Esophagus muscularis mucosa (tissue), 4 donors: Measurements from ENCODE around the gene ENPP4. TPM values are rescaled to one million over a fixed set of nuclear protein-coding genes. Genes with fewer than 3 reads are reported as not detected.
"Not testable (repeated sequence)": the region's sequence is repeated elsewhere in the genome, so short reads cannot be mapped to it uniquely, and the experiment has no call there.

Experiments used
- DNase-seq: peaks from one replicate; pipeline ENCODE4 v3.0.0-alpha.2; 2017; ENCODE audit errors: extremely low spot score
- H3K27ac ChIP-seq, 4 donors: fragments of 200-600 bp; sonication (generic); replicated peaks in 1 of 4; 1 replicate in 3 of 4; 2 replicates in 1 of 4; pipeline ENCODE4 v1.5.1; 2016 to 2019; ENCODE audit warnings: mild to moderate bottlenecking in 1 of 4
- H3K27me3 ChIP-seq, 4 donors: fragments of 200-600 bp; sonication (generic); one replicate each; pipeline versions ENCODE4 v1.5.1 to v1.6.0; 2016 to 2019
- H3K36me3 ChIP-seq, 4 donors: fragments of 200-600 bp; sonication (generic); one replicate each; pipeline ENCODE4 v1.5.1; 2016 to 2019
- H3K4me1 ChIP-seq, 4 donors: fragments of 200-600 bp; sonication (generic); one replicate each; pipeline ENCODE4 v1.5.1; 2016 to 2019
- H3K4me3 ChIP-seq, 4 donors: fragments of 200-600 bp; sonication (generic); 1 replicate in 2 of 4; 2 replicates in 2 of 4; pipeline ENCODE4 v1.5.1; 2016 to 2019; ENCODE audit warnings: mild to moderate bottlenecking in 4 of 4, moderate library complexity in 1 of 4
- H3K9me3 ChIP-seq, 4 donors: fragments of 200-600 bp; sonication (generic); 1 replicate in 3 of 4; 2 replicates in 1 of 4; pipeline ENCODE4 v1.5.1; 2016 to 2019
- EP300 ChIP-seq: sonication (generic); formaldehyde crosslinking; IDR thresholded peaks from one replicate; pipeline ENCODE4 v1.6.1; 2017; ENCODE audit warnings: antibody characterized with exemption
- POLR2A ChIP-seq: fragments of 450-650 bp; IDR thresholded peaks from one replicate; pipeline ENCODE4 v1.6.1; 2017; ENCODE audit warnings: antibody characterized with exemption, moderate library complexity, mild to moderate bottlenecking, low read depth
- POLR2AphosphoS5 ChIP-seq, 2 donors: sonication (generic); formaldehyde crosslinking; IDR thresholded peaks; one replicate each; pipeline ENCODE4 v1.6.1; 2017; ENCODE audit warnings: antibody characterized with exemption in 2 of 2
- WGBS: methylation state at CpG from one replicate; pipeline ENCODE4 v1.1.5; 2018; 5-methylcytosine and 5-hydroxymethylcytosine counted together
- intact Hi-C: fragments of 100-400 bp; cut with DNase I; formaldehyde crosslinking; loops from one replicate; pipeline ENCODE4 v1.15.1; 2023
- total RNA-seq, 4 donors: library from RNA; depleted of rRNA; stranded (reverse); fragments of >200 nt; gene quantifications; one replicate each; pipeline versions ENCODE4 v1.1.0 to v1.2.1, GENCODE V29; 2016
- TF ChIP-seq, protein P1 (sequence below), 3 experiments: fragments of 200-600 bp in 2 of 3; fragments of 450-650 bp in 1 of 3; sonication (generic) in 2 of 3; IDR thresholded peaks; one replicate each; pipeline ENCODE4 v1.5.1; 2017 to 2019; ENCODE audit warnings: antibody characterized with exemption in 3 of 3, mild to moderate bottlenecking in 2 of 3, moderate library complexity in 1 of 3

The ENPP4 gene
- total RNA-seq, 4 donors from 2014 or later = 19.0 to 38.6 (median 24.6) TPM

DNA sequence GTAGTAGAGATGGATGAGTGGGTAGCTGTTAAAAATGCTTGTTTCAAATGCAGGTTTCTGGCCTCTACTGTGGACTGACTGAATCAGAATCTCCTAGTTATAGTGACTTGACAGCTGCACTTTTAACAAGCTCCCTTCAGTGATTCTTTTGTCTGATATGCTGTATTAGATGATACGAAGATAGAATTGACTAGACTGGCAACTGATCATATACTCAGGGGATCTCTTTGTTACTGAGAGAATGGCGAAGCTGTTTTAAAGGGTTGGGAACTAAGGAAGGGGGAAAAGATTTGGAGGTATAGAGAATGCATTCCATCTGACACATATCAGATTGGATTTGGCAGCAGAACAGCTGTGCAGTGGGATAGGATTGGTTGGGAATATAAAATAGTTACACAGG, 7.0 kb downstream of the ENPP4 start:
- no peak overlapping the region for H3K4me3 ChIP-seq
- H3K9me3 ChIP-seq = no peaks in the 10 kb centered on the region
- TF ChIP-seq, protein P1, sequence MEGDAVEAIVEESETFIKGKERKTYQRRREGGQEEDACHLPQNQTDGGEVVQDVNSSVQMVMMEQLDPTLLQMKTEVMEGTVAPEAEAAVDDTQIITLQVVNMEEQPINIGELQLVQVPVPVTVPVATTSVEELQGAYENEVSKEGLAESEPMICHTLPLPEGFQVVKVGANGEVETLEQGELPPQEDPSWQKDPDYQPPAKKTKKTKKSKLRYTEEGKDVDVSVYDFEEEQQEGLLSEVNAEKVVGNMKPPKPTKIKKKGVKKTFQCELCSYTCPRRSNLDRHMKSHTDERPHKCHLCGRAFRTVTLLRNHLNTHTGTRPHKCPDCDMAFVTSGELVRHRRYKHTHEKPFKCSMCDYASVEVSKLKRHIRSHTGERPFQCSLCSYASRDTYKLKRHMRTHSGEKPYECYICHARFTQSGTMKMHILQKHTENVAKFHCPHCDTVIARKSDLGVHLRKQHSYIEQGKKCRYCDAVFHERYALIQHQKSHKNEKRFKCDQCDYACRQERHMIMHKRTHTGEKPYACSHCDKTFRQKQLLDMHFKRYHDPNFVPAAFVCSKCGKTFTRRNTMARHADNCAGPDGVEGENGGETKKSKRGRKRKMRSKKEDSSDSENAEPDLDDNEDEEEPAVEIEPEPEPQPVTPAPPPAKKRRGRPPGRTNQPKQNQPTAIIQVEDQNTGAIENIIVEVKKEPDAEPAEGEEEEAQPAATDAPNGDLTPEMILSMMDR (IDR thresholded peaks at IDR 0.05) = no peak
- TF ChIP-seq EP300 (no peak), POLR2A (no peak)
- DNase-seq = no peak
- no peaks in the 10 kb centered on the region for H3K27me3 ChIP-seq
- 85% methylated on average over 2 of the region's 2 CpGs for WGBS
- peaks cover 0 to 4% (median 0%) of the 10 kb centered on the region in 4 donors for H3K36me3 ChIP-seq
- H3K27ac ChIP-seq = no peak overlapping the region
- H3K4me1 ChIP-seq = peaks cover 3 to 14% (median 10%) of the 10 kb centered on the region in 4 donors
- intact Hi-C loops = loop anchor here (5.0 kb wide), 1 partner anchor 50 kb away; no protein-coding TSS in a partner anchor

DNA sequence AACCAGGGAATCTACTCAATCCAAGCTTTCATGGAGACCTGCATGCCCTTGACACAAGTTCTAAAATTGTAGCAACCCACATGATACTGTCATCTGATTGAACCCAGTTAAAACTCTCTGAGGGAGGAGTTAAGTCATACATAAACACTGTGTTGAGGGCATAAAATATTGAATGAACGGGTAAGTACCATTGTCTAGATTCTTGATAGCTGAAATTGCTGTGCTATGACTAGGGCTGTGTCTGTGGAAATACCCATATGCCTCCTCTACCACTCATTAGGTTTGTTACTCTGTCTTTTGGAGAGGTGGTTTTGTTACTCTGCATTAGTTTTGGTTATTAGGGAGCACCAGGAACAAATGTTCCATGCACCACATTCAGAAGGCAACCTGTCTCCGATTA, 7.6 kb downstream of the ENPP4 start:
- intact Hi-C loops = loop anchor here (5.0 kb wide), 1 partner anchor 50 kb away; no protein-coding TSS in a partner anchor
- H3K27me3 ChIP-seq = no peaks in the 10 kb centered on the region
- TF ChIP-seq EP300 (no peak), POLR2AphosphoS5 (IDR thresholded peaks at IDR 0.05) (no peak), POLR2A (no peak)
- TF ChIP-seq, protein P1 (IDR thresholded peaks at IDR 0.05) = no peak
- H3K4me1 ChIP-seq = peaks cover 3 to 14% (median 10%) of the 10 kb centered on the region in 4 donors
- H3K27ac ChIP-seq = no peak overlapping the region
- H3K36me3 ChIP-seq = peaks cover 0 to 5% (median 0%) of the 10 kb centered on the region in 4 donors
- no peak for DNase-seq
- 96% methylated on average over 2 of the region's 2 CpGs for WGBS
- H3K4me3 ChIP-seq = no peak overlapping the region
- H3K9me3 ChIP-seq = no peaks in the 10 kb centered on the region

DNA sequence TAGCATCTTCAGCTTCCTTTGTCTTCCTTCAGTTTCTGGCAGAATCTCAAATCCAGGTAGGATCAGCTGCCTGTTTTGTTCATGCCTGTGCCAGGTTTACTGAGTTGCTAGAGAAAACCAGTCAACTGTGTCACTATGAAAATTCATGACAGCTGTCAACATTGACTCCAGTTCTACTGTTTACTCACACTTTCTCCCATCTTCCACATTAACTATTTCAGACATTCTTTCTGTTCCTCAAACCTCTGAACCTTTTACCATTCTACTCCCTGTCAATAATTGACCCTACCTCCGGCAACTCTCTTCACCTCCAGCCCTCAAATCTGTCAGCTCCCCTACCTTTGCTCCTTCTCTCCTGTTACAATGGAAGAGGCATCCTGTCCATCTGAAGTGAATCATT, 8.5 kb downstream of the ENPP4 start:
- Histone ChIP-seq H3K9me3 (no peaks in the 10 kb centered on the region), H3K27ac (no peak overlapping the region), H3K27me3 (no peaks in the 10 kb centered on the region), H3K4me1 (peaks cover 3 to 12% (median 7%) of the 10 kb centered on the region in 4 donors), H3K36me3 (peaks cover 0 to 7% (median 0%) of the 10 kb centered on the region in 4 donors), H3K4me3 (no peak overlapping the region)
- no peak for DNase-seq
- TF ChIP-seq EP300 = no peak
- TF ChIP-seq, protein P1 (IDR thresholded peaks at IDR 0.05) = no peak
- TF ChIP-seq POLR2AphosphoS5 (IDR thresholded peaks at IDR 0.05) = no peak
- TF ChIP-seq POLR2A = no peak
- intact Hi-C loops = loop anchor here (5.0 kb wide), 1 partner anchor 49 kb away; no protein-coding TSS in a partner anchor
- 93% methylated on average over 1 of the region's 1 CpG for WGBS

DNA sequence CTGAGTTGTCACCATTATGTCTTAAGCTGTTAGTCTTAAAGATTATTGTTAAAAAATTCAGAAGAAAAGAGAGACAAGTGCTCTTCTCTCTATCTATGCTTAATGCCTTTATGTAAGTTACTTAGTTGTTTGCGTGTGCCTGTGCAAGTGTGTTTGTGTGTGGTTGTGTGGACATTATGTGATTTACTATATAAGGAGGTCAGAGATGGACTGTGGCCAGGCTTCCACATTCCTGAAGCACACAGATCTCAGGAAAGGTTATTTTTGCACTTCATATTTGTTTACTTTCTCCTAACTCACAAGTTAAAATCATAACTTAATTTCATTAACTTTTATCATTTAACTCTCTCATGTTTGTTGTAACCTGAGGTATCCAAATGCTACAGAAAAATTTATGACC, 14.5 kb downstream of the ENPP4 start:
- peaks cover 0 to 9% (median 0%) of the 10 kb centered on the region in 4 donors for H3K36me3 ChIP-seq
- H3K27me3 ChIP-seq = no peaks in the 10 kb centered on the region
- WGBS = 41% methylated on average over 1 of the region's 1 CpG
- DNase-seq = no peak
- no peak overlapping the region for H3K27ac ChIP-seq
- peaks cover 0 to 22% (median 13%) of the 10 kb centered on the region in 4 donors for H3K4me1 ChIP-seq
- TF ChIP-seq POLR2AphosphoS5 (IDR thresholded peaks at IDR 0.05) = no peak
- TF ChIP-seq EP300 = no peak
- TF ChIP-seq POLR2A = no peak
- TF ChIP-seq, protein P1 (IDR thresholded peaks at IDR 0.05) = no peak
- no peak overlapping the region for H3K4me3 ChIP-seq
- intact Hi-C loops = no loop called here
- no peaks in the 10 kb centered on the region for H3K9me3 ChIP-seq

DNA sequence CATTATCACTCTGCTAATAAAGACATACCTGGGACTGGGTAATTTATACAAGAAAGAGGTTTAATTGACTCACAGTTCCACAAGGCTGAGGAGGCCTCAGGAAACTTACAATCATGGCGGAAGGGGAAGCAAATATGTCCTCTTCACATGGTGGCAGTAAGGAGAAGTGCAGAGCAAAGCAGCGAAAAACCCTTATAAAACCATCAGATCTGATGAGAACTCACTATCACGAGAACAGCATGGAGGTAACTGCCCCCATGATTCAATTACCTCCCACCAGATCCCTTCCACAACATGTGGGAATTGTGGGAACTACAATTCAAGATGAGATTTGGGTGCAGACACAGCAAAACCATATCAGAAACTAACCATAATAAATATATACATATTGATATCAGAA, 19.3 kb downstream of the ENPP4 start:
- 91% methylated on average over 3 of the region's 3 CpGs for WGBS
- DNase-seq = peak; percentile 53
- H3K27me3 ChIP-seq, H3K36me3 ChIP-seq, intact Hi-C loops, H3K27ac ChIP-seq, H3K4me3 ChIP-seq, H3K9me3 ChIP-seq: not testable (repeated sequence)
- peaks cover 0 to 12% (median 10%) of the 10 kb centered on the region in 4 donors for H3K4me1 ChIP-seq
